H9 (cell line): ENCODE data around the gene INTS1. TPM values are rescaled to one million over a fixed set of nuclear protein-coding genes. Genes with fewer than 3 reads are reported as not detected.
A peak's percentile ranks its signal among the peaks of the same experiment; 100 is the strongest.

ENCODE experiments used
- DNase-seq: peaks from one replicate; pipeline ENCODE4 v3.0.0-alpha.2; 2017
- H2AFZ ChIP-seq: one replicate; pipeline ENCODE4 v1.6.1; 2013; ENCODE audit warnings: mild to moderate bottlenecking, low read length, control low read depth, moderate library complexity
- H2AK5ac ChIP-seq: 2 replicates; pipeline ENCODE4 v1.6.1; 2013; ENCODE audit warnings: low read length, control low read depth, mixed read lengths; ENCODE audit not compliant: insufficient read length
- H2BK120ac ChIP-seq: one replicate; pipeline ENCODE4 v1.6.1; 2013; ENCODE audit warnings: low read depth, mild to moderate bottlenecking, low read length, control low read depth, inconsistent platforms; ENCODE audit not compliant: poor library complexity, severe bottlenecking
- H2BK12ac ChIP-seq: 2 replicates; pipeline ENCODE4 v1.6.1; 2013; ENCODE audit warnings: low read length, control low read depth, mixed read lengths, low read depth; ENCODE audit not compliant: insufficient read length
- H2BK15ac ChIP-seq: 2 replicates; pipeline ENCODE4 v1.6.1; 2013; ENCODE audit warnings: low read depth, low read length, control low read depth
- H2BK20ac ChIP-seq: one replicate; pipeline ENCODE4 v1.6.1; 2013; ENCODE audit warnings: low read depth, mild to moderate bottlenecking, low read length, control low read depth, inconsistent platforms; ENCODE audit not compliant: poor library complexity, severe bottlenecking
- H2BK5ac ChIP-seq: 2 replicates; pipeline ENCODE4 v1.6.1; 2013; ENCODE audit warnings: low read length, control low read depth, mixed read lengths; ENCODE audit not compliant: insufficient read length
- H3K14ac ChIP-seq: 2 replicates; pipeline ENCODE4 v1.6.1; 2013; ENCODE audit warnings: low read length, control low read depth; ENCODE audit not compliant: insufficient read depth
- H3K18ac ChIP-seq: 2 replicates; pipeline ENCODE4 v1.6.1; 2013; ENCODE audit warnings: low read depth, mild to moderate bottlenecking, mixed read lengths, low read length, control low read depth; ENCODE audit not compliant: insufficient read length
- H3K23ac ChIP-seq: 2 replicates; pipeline ENCODE4 v1.6.1; 2013; ENCODE audit warnings: low read length, control low read depth, mixed read lengths, low read depth; ENCODE audit not compliant: insufficient read length
- H3K23me2 ChIP-seq: 2 replicates; pipeline ENCODE4 v1.6.1; 2013; ENCODE audit warnings: low read depth, mild to moderate bottlenecking, mixed read lengths, low read length, control low read depth; ENCODE audit not compliant: insufficient read length, poor library complexity, severe bottlenecking
- H3K27ac ChIP-seq: 2 replicates; pipeline ENCODE4 v1.5.1; 2013; ENCODE audit warnings: low read length, control low read depth, mixed read lengths, low read depth; ENCODE audit not compliant: insufficient read length
- H3K27me3 ChIP-seq: 2 replicates; pipeline ENCODE4 v1.6.1; 2013; ENCODE audit warnings: low read length, control low read depth, inconsistent platforms; ENCODE audit not compliant: insufficient read depth
- H3K4ac ChIP-seq: 2 replicates; pipeline ENCODE4 v1.6.1; 2013; ENCODE audit warnings: low read depth, mild to moderate bottlenecking, control low read depth, inconsistent platforms, low read length, moderate library complexity
- H3K4me1 ChIP-seq: 2 replicates; pipeline ENCODE4 v1.6.1; 2013; ENCODE audit warnings: low read length, control low read depth, inconsistent platforms; ENCODE audit not compliant: insufficient read depth
- H3K4me2 ChIP-seq: 2 replicates; pipeline ENCODE4 v1.6.1; 2013; ENCODE audit warnings: low read length, control low read depth, mixed read lengths; ENCODE audit not compliant: insufficient read length, insufficient read depth
- H3K56ac ChIP-seq: 2 replicates; pipeline ENCODE4 v1.6.1; 2013; ENCODE audit warnings: low read depth, mild to moderate bottlenecking, mixed read lengths, low read length, control low read depth; ENCODE audit not compliant: insufficient read length
- H3K79me1 ChIP-seq: 2 replicates; pipeline ENCODE4 v1.6.1; 2013; ENCODE audit warnings: low read depth, mild to moderate bottlenecking, moderate library complexity, low read length, control low read depth, inconsistent platforms; ENCODE audit not compliant: insufficient read depth, poor library complexity, severe bottlenecking
- H3K79me2 ChIP-seq: 2 replicates; pipeline ENCODE4 v1.6.1; 2013; ENCODE audit warnings: low read length, control low read depth, inconsistent platforms; ENCODE audit not compliant: insufficient read depth
- H3K9ac ChIP-seq: 2 replicates; pipeline ENCODE4 v1.6.1; 2013; ENCODE audit warnings: low read length, control low read depth, mixed read lengths; ENCODE audit not compliant: insufficient read length; ENCODE audit errors: extremely low read depth
- H3K9me3 ChIP-seq: one replicate; pipeline ENCODE4 v1.6.1; 2013; ENCODE audit warnings: low read depth, low read length, inconsistent platforms; ENCODE audit not compliant: control insufficient read depth
- H3T11ph ChIP-seq: one replicate; pipeline ENCODE4 v1.6.1; 2013; ENCODE audit warnings: mild to moderate bottlenecking, low read length, control low read depth, inconsistent platforms
- H4K20me1 ChIP-seq: one replicate; pipeline ENCODE4 v1.6.1; 2013; ENCODE audit not compliant: control insufficient read depth, insufficient read length, insufficient read depth
- H4K5ac ChIP-seq: 2 replicates; pipeline ENCODE4 v1.6.1; 2013; ENCODE audit warnings: low read depth, mild to moderate bottlenecking, mixed read lengths, low read length, control low read depth; ENCODE audit not compliant: insufficient read length
- H4K8ac ChIP-seq: replicated peaks from 2 replicates; pipeline ENCODE4 v1.6.1; 2013; ENCODE audit warnings: low read length, control low read depth, mixed read lengths, low read depth; ENCODE audit not compliant: insufficient read length
- H4K91ac ChIP-seq: 2 replicates; pipeline ENCODE4 v1.6.1; 2013; ENCODE audit warnings: low read depth, mild to moderate bottlenecking, moderate library complexity, mixed read lengths, low read length, control low read depth; ENCODE audit not compliant: insufficient read length
- H3K27ac Mint-ChIP-seq, 3 experiments: 2 replicates in 2 of 3; 3 replicates in 1 of 3; pipeline ENCODE4 v1.8.0; 2020 to 2021; ENCODE audit warnings: mixed read lengths in 3 of 3, mild to moderate bottlenecking in 1 of 3, moderate library complexity in 1 of 3
- H3K27me3 Mint-ChIP-seq: 2 replicates; pipeline ENCODE4 v1.8.0; 2021; ENCODE audit warnings: low read depth, mild to moderate bottlenecking, moderate library complexity, mixed read lengths
- H3K36me3 Mint-ChIP-seq, 3 experiments: 2 replicates in 2 of 3; 3 replicates in 1 of 3; pipeline ENCODE4 v1.8.0; 2020 to 2021; ENCODE audit warnings: low read depth in 3 of 3, mixed read lengths in 3 of 3; ENCODE audit not compliant: insufficient read depth in 1 of 3
- H3K4me1 Mint-ChIP-seq, 2 experiments: 2 replicates each; pipeline ENCODE4 v1.8.0; 2020; ENCODE audit warnings: mixed read lengths in 2 of 2
- H3K4me3 Mint-ChIP-seq, 2 experiments: 2 replicates in 1 of 2; 3 replicates in 1 of 2; pipeline ENCODE4 v1.8.0; 2020 to 2021; ENCODE audit warnings: mild to moderate bottlenecking in 2 of 2, mixed read lengths in 2 of 2, moderate library complexity in 1 of 2
- H3K9me3 Mint-ChIP-seq, 2 experiments: 2 replicates in 1 of 2; 3 replicates in 1 of 2; pipeline ENCODE4 v1.8.0; 2020; ENCODE audit warnings: mild to moderate bottlenecking in 2 of 2, mixed read lengths in 2 of 2, moderate library complexity in 1 of 2
- CTCF ChIP-seq: fragments of 200-600 bp; sonication (generic); conservative IDR thresholded peaks from 3 replicates; pipeline ENCODE4 v1.8.0; 2021; ENCODE audit warnings: antibody characterized with exemption, mild to moderate bottlenecking
- WGBS: extraction: QIAGEN DNeasy Blood & Tissue Kit; methylation state at CpG from one replicate; pipeline ENCODE4 v1.1.7; 2013; ENCODE audit warnings: missing lambda C conversion rate, low lambda C conversion rate, mixed read lengths; ENCODE audit not compliant: insufficient read length; ENCODE audit errors: extremely low coverage; 5-methylcytosine and 5-hydroxymethylcytosine counted together
- total RNA-seq: library from RNA; stranded (reverse); gene quantifications from 2 replicates; pipeline ENCODE4 v1.2.1, GENCODE V29; 2021

The INTS1 gene
- total RNA-seq, 1 experiment from 2014 or later, result 133 TPM

GRCh38 chr7:1523208-1523607, 19.0 kb upstream of the INTS1 start:
- Histone ChIP-seq H4K20me1 (no peaks in the 10 kb centered on the region), H2BK5ac (no peak overlapping the region), H3T11ph (no peak overlapping the region), H2BK12ac (no peak overlapping the region), H4K8ac (no peak overlapping the region), H3K56ac (no peak overlapping the region), H3K18ac (no peak overlapping the region), H3K4me1 (no peaks in the 10 kb centered on the region), H4K5ac (no peak overlapping the region), H3K23ac (no peak overlapping the region), H3K4ac (no peak overlapping the region), H2AFZ (no peak overlapping the region), H3K27ac (no peak overlapping the region), H3K79me1 (no peaks in the 10 kb centered on the region), H3K9ac (no peak overlapping the region), H2AK5ac (no peak overlapping the region), H3K23me2 (no peaks in the 10 kb centered on the region), H3K79me2 (no peaks in the 10 kb centered on the region), H3K14ac (peak overlapping the region; percentile 50), H3K27me3 (no peaks in the 10 kb centered on the region), H2BK15ac (no peak overlapping the region), H3K4me2 (no peak overlapping the region), H2BK120ac (no peak overlapping the region), H4K91ac (no peak overlapping the region), H3K9me3 (no peaks in the 10 kb centered on the region), H2BK20ac (no peak overlapping the region)
- H3K4me1 Mint-ChIP-seq, result peaks cover 8 to 22% of the 10 kb centered on the region in 2 experiments
- H3K4me3 Mint-ChIP-seq, result no peak overlapping the region
- no peaks in the 10 kb centered on the region for H3K36me3 Mint-ChIP-seq
- H3K27me3 Mint-ChIP-seq, result peaks cover 2% of the 10 kb centered on the region
- DNase-seq, result no peak
- WGBS, result no CpG with 5 or more reads among the region's 13 CpGs
- no peak overlapping the region for H3K27ac Mint-ChIP-seq
- no peak for TF ChIP-seq CTCF
- H3K9me3 Mint-ChIP-seq, result peaks cover 4 to 11% of the 10 kb centered on the region in 2 experiments; a peak in 3 of 5 replicates
